ENCODE data around the gene PKDCC.
A peak's percentile ranks its signal among the peaks of the same experiment; 100 is the strongest.
"Not testable (repeated sequence)": the region's sequence is repeated elsewhere in the genome, so short reads cannot be mapped to it uniquely, and the experiment has no call there.

The PKDCC gene

DNA sequence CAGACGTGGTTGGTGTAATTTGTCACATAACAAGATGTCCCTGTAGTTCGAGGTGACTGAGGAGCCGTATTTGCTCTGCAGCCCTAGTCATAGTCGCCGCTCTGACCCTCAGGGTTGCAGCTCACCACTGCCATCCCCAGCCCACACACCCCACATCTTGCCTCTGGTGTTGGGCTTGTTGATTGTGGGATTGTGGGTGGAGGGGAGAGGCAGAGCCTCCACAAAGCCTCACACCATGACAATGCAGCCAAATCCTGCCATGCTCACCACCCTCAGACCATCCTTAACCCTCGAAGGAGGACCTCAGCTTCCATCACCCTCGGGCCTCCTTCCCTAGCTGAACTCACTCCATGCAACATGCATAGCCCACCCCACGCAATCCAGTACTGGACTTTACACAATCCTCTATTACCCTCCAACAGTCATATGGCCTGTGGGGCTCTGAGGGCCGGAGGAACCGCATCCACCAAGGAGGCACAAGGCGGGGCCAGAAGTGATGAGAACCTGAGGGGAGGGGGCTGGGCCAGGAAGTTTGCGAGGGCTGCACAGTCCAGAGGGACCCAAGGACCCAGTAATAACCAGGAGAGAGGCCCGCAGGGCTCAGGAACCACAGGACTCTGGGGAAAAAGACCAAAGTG is 11.6 kb downstream of the PKDCC start:
- H3K27ac ChIP-seq, result no peak overlapping the region

DNA sequence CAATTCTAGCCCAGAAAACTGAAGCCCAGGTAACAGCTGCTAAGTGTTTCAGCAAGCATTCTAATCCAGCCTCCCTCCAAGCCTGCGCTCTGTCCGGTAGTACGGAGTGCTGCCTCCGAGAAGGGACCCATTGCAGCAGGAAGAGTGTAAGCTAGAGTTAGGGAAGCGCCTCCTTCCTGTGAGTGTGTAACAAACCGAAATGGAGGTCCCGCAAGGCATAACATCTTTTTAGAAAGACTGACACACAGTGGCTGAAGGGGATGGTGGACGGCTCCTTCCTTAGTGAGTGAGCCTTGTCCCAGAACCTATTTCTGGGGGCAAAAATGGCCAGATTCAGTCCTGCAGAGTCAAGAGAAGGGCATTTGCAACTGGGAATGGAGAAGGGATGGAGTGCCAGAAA is 12.2 kb downstream of the PKDCC start:
- H3K4me3 ChIP-seq, result no peak overlapping the region
- no peak overlapping the region for H3K27ac ChIP-seq

More for the DNA sequence above, 11.6 kb downstream of the PKDCC start:
- H3K4me3 ChIP-seq, result no peak overlapping the region

DNA sequence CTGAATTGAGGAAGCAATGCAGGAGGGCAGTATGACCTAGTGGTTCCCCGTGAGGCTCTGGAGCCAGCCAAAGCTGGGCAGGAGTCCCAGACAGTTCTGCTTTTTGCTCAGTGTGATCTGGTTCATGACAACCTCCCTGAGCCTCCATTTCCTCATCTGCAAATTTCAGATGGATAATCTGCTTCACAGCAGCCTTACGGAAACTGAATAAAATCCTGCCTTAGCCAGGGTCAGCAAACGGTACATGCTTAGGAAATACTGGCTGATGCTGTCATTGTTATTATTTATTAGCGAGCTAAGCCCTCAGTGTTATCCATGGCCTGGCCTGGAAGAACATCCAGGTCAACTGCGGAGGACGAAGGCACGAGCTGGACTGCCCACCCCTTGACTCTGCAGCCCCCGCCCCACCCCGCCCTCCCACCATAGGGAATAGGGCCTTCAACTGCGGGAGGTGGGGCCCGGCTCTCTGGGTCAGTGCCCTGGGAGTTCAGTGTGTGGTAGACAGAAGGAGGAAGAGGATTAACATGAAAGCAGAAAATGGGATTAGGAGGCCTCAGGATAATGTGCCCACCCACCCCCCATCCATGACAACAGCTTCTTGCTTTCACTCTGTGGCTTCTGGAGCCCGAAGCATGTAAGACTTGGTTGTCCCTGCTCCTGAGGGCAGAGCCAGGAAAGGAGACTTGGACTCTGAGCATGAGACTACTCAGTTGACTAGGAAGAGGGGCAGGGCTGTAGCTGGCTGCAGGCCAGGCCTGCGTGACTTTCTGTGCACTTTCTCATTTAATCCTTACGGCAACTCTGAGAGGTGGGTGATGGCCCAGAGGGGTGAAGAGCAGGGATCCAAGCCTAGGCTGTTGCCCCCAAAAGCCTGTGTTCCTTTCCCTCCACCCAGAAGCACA is 13.1 kb downstream of the PKDCC start:
- Histone ChIP-seq H3K27ac (peak overlapping the region in 1 of 21 experiments; percentile 2), H3K4me3 (no peak overlapping the region)

GRCh38 chr2:42061839-42062238 is 14.0 kb downstream of the PKDCC start:
- H3K27ac ChIP-seq, result no peak overlapping the region
- H3K4me3 ChIP-seq, result no peak overlapping the region

DNA sequence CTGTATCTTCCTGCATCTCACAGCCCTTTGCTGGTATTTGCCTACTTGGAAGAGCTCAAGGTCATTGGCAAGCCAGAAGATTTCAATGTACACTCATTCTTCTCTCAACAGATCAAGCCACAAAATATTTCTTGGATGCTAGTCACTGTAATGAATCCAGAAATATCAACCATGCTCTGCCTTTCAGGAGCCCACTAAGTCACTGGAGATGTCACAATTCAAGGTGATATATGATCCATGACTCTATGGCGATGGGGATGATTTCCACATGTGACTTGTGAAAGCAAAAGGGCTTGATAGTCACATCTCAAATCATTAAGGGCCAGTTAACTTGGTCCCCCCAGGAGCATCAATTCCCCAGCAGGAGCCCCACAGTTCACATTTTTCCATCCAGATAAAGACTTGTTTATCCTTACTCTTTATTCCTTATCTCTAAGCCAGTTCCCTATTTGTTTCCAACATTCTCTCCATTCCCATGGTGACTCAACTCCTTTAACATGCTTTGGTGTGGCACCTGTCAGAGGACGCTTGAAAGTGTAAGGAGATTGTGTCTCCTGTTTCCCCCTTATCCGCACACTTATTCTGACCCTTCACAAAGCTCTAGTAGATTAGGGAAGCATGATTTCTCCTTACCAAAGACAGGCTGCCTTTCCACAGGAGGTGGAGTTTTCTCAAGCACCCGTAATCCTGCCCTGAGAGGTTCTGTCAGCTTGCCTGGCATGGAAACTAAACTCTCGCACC is 15.8 kb downstream of the PKDCC start:
- no peak overlapping the region for H3K4me3 ChIP-seq
- H3K27ac ChIP-seq, result no peak overlapping the region

GRCh38 chr2:42064417-42064942 is 16.7 kb downstream of the PKDCC start:
- Histone ChIP-seq H3K4me3 (no peak overlapping the region), H3K27ac (no peak overlapping the region)

GRCh38 chr2:42065753-42066152 is 17.9 kb downstream of the PKDCC start:
- not testable (repeated sequence) for H3K27ac ChIP-seq, H3K4me3 ChIP-seq

DNA sequence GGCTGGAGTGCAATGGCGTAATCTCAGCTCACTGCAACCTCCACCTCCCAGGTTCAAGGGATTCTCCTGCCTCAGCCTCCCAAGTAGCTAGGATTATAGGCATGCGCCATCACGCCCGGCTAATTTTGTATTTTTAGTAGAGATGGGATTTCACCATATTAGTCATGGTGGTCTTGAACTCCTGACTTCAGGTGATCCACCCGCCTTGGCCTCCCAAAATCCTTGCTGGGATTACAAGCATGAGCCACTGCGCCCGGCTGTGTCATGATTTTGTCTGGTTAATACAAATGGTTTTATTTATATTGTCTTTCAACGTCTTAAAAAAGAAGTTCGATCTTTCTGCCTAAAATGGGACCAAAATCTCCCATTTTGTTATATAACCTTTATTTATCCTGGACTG is 19.2 kb downstream of the PKDCC start:
- not testable (repeated sequence) for H3K4me3 ChIP-seq, H3K27ac ChIP-seq

DNA sequence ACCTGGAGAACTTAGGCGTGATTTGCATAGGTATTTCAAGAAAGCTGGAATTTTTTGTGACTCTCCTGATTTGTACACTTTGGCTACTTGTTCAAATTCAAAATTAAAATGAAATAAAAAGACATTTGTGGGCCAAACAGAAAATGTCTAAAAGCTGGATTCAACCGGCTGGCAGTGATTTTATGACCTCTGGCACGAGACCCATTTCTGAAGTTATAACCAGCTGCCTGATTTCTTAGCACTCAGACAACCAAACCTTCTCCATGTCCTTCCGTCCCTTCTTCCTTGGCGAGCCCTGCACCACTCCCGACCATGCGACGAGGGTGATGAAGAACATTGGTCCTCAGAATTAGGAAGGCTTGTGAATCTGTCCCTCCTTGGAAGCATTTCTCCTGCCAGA is 19.7 kb downstream of the PKDCC start:
- Histone ChIP-seq H3K27ac (no peak overlapping the region), H3K4me3 (no peak overlapping the region)

GRCh38 chr2:42068571-42069178 is 20.9 kb downstream of the PKDCC start:
- H3K27ac ChIP-seq, result no peak overlapping the region
- no peak overlapping the region for H3K4me3 ChIP-seq

GRCh38 chr2:42069568-42069967 is 21.7 kb downstream of the PKDCC start:
- Histone ChIP-seq H3K27ac (no peak overlapping the region), H3K4me3 (no peak overlapping the region)

DNA sequence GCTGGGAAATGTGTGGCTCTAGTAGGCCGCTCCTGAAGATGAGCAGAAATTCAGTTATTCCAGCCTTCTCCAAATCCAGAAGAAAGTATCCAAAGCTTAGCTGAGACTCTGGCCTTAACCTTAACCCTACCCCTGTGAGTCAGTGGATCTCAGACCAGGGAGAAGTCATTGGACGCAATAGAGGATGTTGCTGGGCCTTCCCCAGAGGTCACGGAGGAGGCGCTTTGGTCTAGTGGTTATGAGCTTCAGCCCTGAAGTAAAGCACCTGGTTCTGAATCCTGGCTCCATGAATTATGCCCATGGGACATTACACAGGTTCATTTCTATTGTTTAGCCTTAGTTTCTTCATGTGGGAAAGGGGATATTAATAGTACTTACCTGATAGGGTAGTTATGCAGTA is 24.0 kb downstream of the PKDCC start:
- Histone ChIP-seq H3K27ac (no peak overlapping the region), H3K4me3 (no peak overlapping the region)

- H3K4me3 ChIP-seq, result no peak overlapping the region
These were observed 24.7 kb downstream of the PKDCC start for GRCh38 chr2:42072349-42073118.

GRCh38 chr2:42073739-42074503 is 26.1 kb downstream of the PKDCC start:
- Histone ChIP-seq H3K4me3 (no peak overlapping the region), H3K27ac (no peak overlapping the region)

More at GRCh38 chr2:42072349-42073118, 24.7 kb downstream of the PKDCC start:
- no peak overlapping the region for H3K27ac ChIP-seq

DNA sequence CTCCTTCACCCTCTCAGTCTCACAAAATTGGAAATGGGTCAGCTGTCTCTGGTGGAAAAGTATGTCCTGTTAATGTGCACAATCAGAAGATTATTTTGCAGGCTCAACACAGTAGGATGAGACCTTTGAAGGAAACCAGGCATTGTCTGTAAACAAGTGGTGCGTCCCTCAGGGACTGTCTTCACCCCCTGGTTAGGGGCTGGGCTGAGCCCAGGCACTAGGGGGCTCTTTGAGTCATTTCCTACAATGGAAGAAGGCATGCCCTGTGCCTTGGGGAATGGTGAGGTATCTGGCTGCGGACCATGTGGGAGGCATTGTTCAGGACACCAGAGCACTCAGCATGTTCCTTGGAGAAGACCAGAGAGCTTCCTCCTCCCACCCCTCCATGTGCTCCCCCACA is 26.8 kb downstream of the PKDCC start:
- H3K27ac ChIP-seq, result no peak overlapping the region

DNA sequence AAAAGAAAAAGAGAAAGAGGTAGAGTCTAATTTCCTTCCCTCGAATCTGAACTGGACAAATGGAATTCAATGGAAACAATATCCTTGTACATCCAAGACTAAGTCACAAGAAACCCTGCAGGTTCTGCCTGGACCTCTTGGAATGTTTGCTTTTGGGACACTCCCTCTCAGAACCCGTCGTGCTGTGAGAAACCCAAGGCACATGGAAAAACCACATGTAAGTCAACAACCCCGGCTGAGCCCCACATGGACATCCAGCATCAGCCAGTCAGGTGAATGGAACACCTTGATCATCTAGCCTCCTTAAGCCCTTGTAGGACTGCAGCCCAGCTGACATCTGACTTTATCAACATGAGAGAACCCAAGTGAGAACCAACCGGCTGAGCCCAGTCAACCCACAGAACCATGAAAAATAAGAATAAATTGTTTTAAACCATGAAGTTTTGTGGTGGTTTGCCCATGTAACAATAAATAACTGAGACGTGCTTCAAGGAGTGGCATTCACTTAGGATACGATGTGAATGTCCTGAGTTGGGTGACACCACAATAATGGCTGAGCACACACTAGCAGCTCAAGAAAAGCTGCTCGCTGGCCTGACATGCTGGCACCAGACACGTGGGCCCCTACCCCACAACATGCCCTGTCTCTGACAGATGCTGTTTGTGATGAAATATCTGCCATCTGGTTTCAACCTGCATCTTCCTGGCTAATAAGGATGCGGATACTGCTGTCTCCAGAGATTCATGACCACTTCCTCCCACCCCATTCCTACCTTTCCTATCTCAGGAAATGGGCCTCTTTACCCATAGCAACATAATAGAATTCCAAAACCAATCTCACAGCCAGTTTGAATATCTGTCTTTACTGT is 28.8 kb downstream of the PKDCC start:
- Histone ChIP-seq H3K27ac (no peak overlapping the region), H3K4me3 (no peak overlapping the region)

More for the DNA sequence above, 26.8 kb downstream of the PKDCC start:
- no peak overlapping the region for H3K4me3 ChIP-seq

- Histone ChIP-seq H3K4me3 (no peak overlapping the region), H3K27ac (no peak overlapping the region)
These were observed 29.5 kb downstream of the PKDCC start for GRCh38 chr2:42077343-42077742.

Measured in skin epidermis (tissue), 12 donors.